HL-60 (cell line): Measurements from ENCODE around the gene CTDSPL2.
A peak's percentile ranks its signal among the peaks of the same experiment; 100 is the strongest.
"Not testable (repeated sequence)": the region's sequence is repeated elsewhere in the genome, so short reads cannot be mapped to it uniquely, and the experiment has no call there.

Experiments
- DNase-seq, 2 experiments: peaks; one replicate each; pipeline ENCODE4 v3.0.0-alpha.2; 2010 to 2020; ENCODE audit warnings: low read depth in 1 of 2, low spot score in 1 of 2
- H3K27ac ChIP-seq: fragments of 250-450 bp; sonication (Bioruptor Pico); replicated peaks from 2 replicates; pipeline ENCODE4 v1.5.1; 2020; ENCODE audit warnings: mild to moderate bottlenecking, moderate library complexity
- H3K27me3 ChIP-seq: fragments of 250-450 bp; sonication (Bioruptor Pico); 2 replicates; pipeline ENCODE4 v1.5.1; 2021; ENCODE audit warnings: mild to moderate bottlenecking, moderate library complexity; ENCODE audit not compliant: insufficient read depth, poor library complexity, severe bottlenecking
- H3K4me3 ChIP-seq: replicated peaks from 2 replicates; pipeline ENCODE4 v1.5.1; 2011; ENCODE audit warnings: mild to moderate bottlenecking, control low read depth, low read length; ENCODE audit not compliant: insufficient read depth
- GABPA ChIP-seq: IDR thresholded peaks from 2 replicates; pipeline ENCODE4 v1.6.1; 2012; ENCODE audit warnings: low read depth
- POLR2AphosphoS5 ChIP-seq: IDR thresholded peaks from 2 replicates; pipeline ENCODE4 v1.6.1; 2012; ENCODE audit warnings: low read depth
- REST ChIP-seq: IDR thresholded peaks from 2 replicates; pipeline ENCODE4 v1.6.1; 2012; ENCODE audit warnings: low read depth; ENCODE audit not compliant: insufficient replicate concordance
- SPI1 ChIP-seq: IDR thresholded peaks from 2 replicates; pipeline ENCODE4 v1.6.1; 2012; ENCODE audit warnings: low read depth, mild to moderate bottlenecking, borderline replicate concordance
- TF ChIP-seq, protein P1 (sequence below): IDR thresholded peaks from one replicate; pipeline ENCODE4 v1.5.1; 2011; ENCODE audit warnings: low read length, control low read depth, inconsistent platforms; ENCODE audit not compliant: insufficient read depth

The CTDSPL2 gene

GRCh38 chr15:44532275-44532674 is 104.8 kb downstream of the CTDSPL2 start:
- not testable (repeated sequence) for H3K4me3 ChIP-seq, H3K27me3 ChIP-seq, H3K27ac ChIP-seq, DNase-seq

DNA sequence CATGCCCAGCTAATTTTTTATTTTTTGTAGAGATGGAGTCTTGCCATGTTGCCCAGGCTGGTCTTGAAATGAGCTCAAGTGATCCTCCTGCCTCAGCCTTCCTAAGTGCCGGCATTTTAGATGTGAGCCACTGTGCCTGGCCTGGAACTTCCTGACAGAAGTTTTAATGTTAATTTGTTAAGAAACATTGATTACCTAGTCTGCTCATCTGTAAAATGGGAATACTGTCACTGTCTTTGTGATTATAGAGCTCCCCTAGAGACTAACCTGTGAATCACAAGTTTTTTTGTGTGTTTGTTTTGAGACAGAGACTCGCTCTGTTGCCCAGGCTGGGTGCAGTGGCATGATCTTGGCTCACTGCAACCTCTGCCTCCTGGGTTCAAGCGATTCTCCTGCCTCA is 105.3 kb downstream of the CTDSPL2 start:
- DNase-seq: no peak
- no peaks in the 10 kb centered on the region for H3K27me3 ChIP-seq
- H3K27ac ChIP-seq: no peak overlapping the region
- TF ChIP-seq POLR2AphosphoS5 (no peak), REST (no peak), SPI1 (no peak)
- H3K4me3 ChIP-seq: no peak overlapping the region

- no peak overlapping the region for H3K27ac ChIP-seq
- TF ChIP-seq POLR2AphosphoS5 (no peak), REST (no peak), GABPA (no peak), SPI1 (no peak)
- TF ChIP-seq, protein P1, sequence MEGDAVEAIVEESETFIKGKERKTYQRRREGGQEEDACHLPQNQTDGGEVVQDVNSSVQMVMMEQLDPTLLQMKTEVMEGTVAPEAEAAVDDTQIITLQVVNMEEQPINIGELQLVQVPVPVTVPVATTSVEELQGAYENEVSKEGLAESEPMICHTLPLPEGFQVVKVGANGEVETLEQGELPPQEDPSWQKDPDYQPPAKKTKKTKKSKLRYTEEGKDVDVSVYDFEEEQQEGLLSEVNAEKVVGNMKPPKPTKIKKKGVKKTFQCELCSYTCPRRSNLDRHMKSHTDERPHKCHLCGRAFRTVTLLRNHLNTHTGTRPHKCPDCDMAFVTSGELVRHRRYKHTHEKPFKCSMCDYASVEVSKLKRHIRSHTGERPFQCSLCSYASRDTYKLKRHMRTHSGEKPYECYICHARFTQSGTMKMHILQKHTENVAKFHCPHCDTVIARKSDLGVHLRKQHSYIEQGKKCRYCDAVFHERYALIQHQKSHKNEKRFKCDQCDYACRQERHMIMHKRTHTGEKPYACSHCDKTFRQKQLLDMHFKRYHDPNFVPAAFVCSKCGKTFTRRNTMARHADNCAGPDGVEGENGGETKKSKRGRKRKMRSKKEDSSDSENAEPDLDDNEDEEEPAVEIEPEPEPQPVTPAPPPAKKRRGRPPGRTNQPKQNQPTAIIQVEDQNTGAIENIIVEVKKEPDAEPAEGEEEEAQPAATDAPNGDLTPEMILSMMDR: no peak
- no peak overlapping the region for H3K4me3 ChIP-seq
- no peaks in the 10 kb centered on the region for H3K27me3 ChIP-seq
- DNase-seq: no peak
Observed at GRCh38 chr15:44535092-44535491, 107.7 kb downstream of the CTDSPL2 start.

GRCh38 chr15:44535523-44536301 is 108.3 kb downstream of the CTDSPL2 start:
- Histone ChIP-seq H3K27me3 (no peaks in the 10 kb centered on the region), H3K4me3 (peak overlapping the region; percentile 88), H3K27ac (peak overlapping the region; percentile 96)
- no peak for DNase-seq
- TF ChIP-seq REST (no peak), SPI1 (no peak), GABPA (no peak), POLR2AphosphoS5 (no peak)
- TF ChIP-seq, protein P1: no peak
